HepG2 (cell line): ENCODE data around the gene RHOT2. TPM values are rescaled to one million over a fixed set of nuclear protein-coding genes. Genes with fewer than 3 reads are reported as not detected.

ENCODE experiments used
- CAMTA2 ChIP-seq: sonication (generic); formaldehyde crosslinking; IDR thresholded peaks from 2 replicates; pipeline ENCODE4 v1.4.0; 2020; ENCODE audit warnings: mild to moderate bottlenecking, missing genetic modification reagents, borderline replicate concordance
- CBX1 ChIP-seq: IDR thresholded peaks from one replicate; pipeline ENCODE4 v1.6.1; 2016; ENCODE audit warnings: antibody characterized with exemption, low read depth
- CREB1 ChIP-seq, 2 experiments: fragments of 450-650 bp in 1 of 2; IDR thresholded peaks; 2 replicates each; pipeline ENCODE4 v1.6.1; 2016 to 2017; ENCODE audit warnings: control low read depth in 1 of 2, mild to moderate bottlenecking in 1 of 2, missing compliant biosample characterization in 1 of 2, missing genetic modification characterization in 1 of 2
- EED ChIP-seq: sonication (generic); formaldehyde crosslinking; IDR thresholded peaks from 2 replicates; pipeline ENCODE4 v1.5.0; 2020; ENCODE audit warnings: mild to moderate bottlenecking, missing genetic modification reagents
- HOXA9 ChIP-seq: sonication (generic); formaldehyde crosslinking; IDR thresholded peaks from 2 replicates; pipeline ENCODE4 v1.8.1; 2022; ENCODE audit warnings: missing genetic modification reagents, mild to moderate bottlenecking, moderate library complexity, borderline replicate concordance
- KAT7 ChIP-seq: IDR thresholded peaks from 2 replicates; pipeline ENCODE4 v1.6.1; 2018; ENCODE audit warnings: borderline replicate concordance, missing compliant biosample characterization
- KLF6 ChIP-seq: IDR thresholded peaks from 2 replicates; pipeline ENCODE4 v1.8.0; 2016; ENCODE audit warnings: missing biosample characterization, missing genetic modification reagents
- LCORL ChIP-seq, 2 experiments: fragments of 450-650 bp in 1 of 2; sonication (generic) in 1 of 2; formaldehyde crosslinking in 1 of 2; IDR thresholded peaks; 2 replicates each; pipeline versions ENCODE4 v1.5.0 to v1.6.1; 2017 to 2020; ENCODE audit warnings: antibody characterized with exemption in 1 of 2, missing genetic modification reagents in 1 of 2
- MED8 ChIP-seq: sonication (generic); formaldehyde crosslinking; IDR thresholded peaks from 2 replicates; pipeline ENCODE4 v1.8.1; 2023; ENCODE audit warnings: mild to moderate bottlenecking, missing genetic modification reagents; ENCODE audit not compliant: insufficient replicate concordance
- NAIF1 ChIP-seq: sonication (generic); formaldehyde crosslinking; IDR thresholded peaks from 2 replicates; pipeline ENCODE4 v1.5.0; 2020; ENCODE audit warnings: mild to moderate bottlenecking, missing genetic modification reagents, borderline replicate concordance
- PAWR ChIP-seq: sonication (generic); formaldehyde crosslinking; IDR thresholded peaks from 2 replicates; pipeline ENCODE4 v1.4.0; 2020; ENCODE audit warnings: missing genetic modification reagents, mild to moderate bottlenecking, borderline replicate concordance
- PHF20 ChIP-seq: sonication (generic); formaldehyde crosslinking; IDR thresholded peaks from 2 replicates; pipeline ENCODE4 v1.5.0; 2020; ENCODE audit warnings: mild to moderate bottlenecking, missing genetic modification reagents
- ZFP37 ChIP-seq: sonication (generic); formaldehyde crosslinking; IDR thresholded peaks from 2 replicates; pipeline ENCODE4 v1.4.0; 2020; ENCODE audit warnings: missing genetic modification reagents, borderline replicate concordance
- ZNF180 ChIP-seq: sonication (generic); formaldehyde crosslinking; IDR thresholded peaks from 2 replicates; pipeline ENCODE4 v1.4.0; 2020; ENCODE audit warnings: low read depth, missing genetic modification reagents, borderline replicate concordance
- ZNF326 ChIP-seq: sonication (generic); formaldehyde crosslinking; IDR thresholded peaks from 2 replicates; pipeline ENCODE4 v1.4.0; 2020; ENCODE audit warnings: missing genetic modification reagents, borderline replicate concordance
- ZNF543 ChIP-seq: sonication (generic); formaldehyde crosslinking; IDR thresholded peaks from 2 replicates; pipeline ENCODE4 v1.4.0; 2020; ENCODE audit warnings: mild to moderate bottlenecking, missing genetic modification reagents
- ZNF562 ChIP-seq: sonication (generic); formaldehyde crosslinking; IDR thresholded peaks from 2 replicates; pipeline ENCODE4 v1.8.0; 2022; ENCODE audit warnings: missing genetic modification reagents, borderline replicate concordance
- ZNF619 ChIP-seq: sonication (generic); formaldehyde crosslinking; IDR thresholded peaks from 2 replicates; pipeline ENCODE4 v1.4.0; 2020; ENCODE audit warnings: mild to moderate bottlenecking, missing genetic modification reagents
- polyA plus RNA-seq, 8 experiments: library from polyadenylated mRNA; depleted of rRNA in 3 of 8; stranded (reverse) in 7 of 8; unstranded in 1 of 8; fragments of >200 nt; fragmentation: Illumina TruSeq in 4 of 8; extraction: Trizol in 4 of 8; gene quantifications; 2 replicates each; pipeline versions ENCODE4 v1.2.1 to v1.2.3, GENCODE V29; 2011 to 2016; ENCODE audit warnings: low read depth in 4 of 8, missing spikeins in 1 of 8, mixed read lengths in 1 of 8; ENCODE audit not compliant: insufficient read depth in 1 of 8
- total RNA-seq, 5 experiments: library from RNA; depleted of rRNA; stranded (reverse); fragments of >200 nt; fragmentation: Illumina TruSeq; extraction: Trizol; gene quantifications; 2 replicates each; pipeline ENCODE4 v1.2.3, GENCODE V29; 2016; ENCODE audit warnings: low read depth in 1 of 5
- TF ChIP-seq, protein P1 (sequence below): sonication (generic); formaldehyde crosslinking; IDR thresholded peaks from 2 replicates; pipeline ENCODE4 v1.8.1; 2023; ENCODE audit warnings: missing genetic modification reagents, inconsistent platforms, borderline replicate concordance
- TF ChIP-seq, protein P2 (sequence below): sonication (generic); formaldehyde crosslinking; conservative IDR thresholded peaks from 2 replicates; pipeline ENCODE4 v1.8.0; 2022; ENCODE audit warnings: mild to moderate bottlenecking, moderate library complexity, missing genetic modification reagents
- TF ChIP-seq, protein P3 (sequence below): sonication (generic); formaldehyde crosslinking; IDR thresholded peaks from 2 replicates; pipeline ENCODE4 v1.5.0; 2020; ENCODE audit warnings: missing genetic modification reagents
- TF ChIP-seq, protein P4 (sequence below): sonication (generic); formaldehyde crosslinking; IDR thresholded peaks from 2 replicates; pipeline ENCODE4 v1.5.1; 2020; ENCODE audit warnings: missing genetic modification reagents, mild to moderate bottlenecking, borderline replicate concordance

The RHOT2 gene
- total and polyA plus RNA-seq, 2 of the 13 experiments (the other 11 are each of a cell fraction or from before 2014, with no cell fraction given): 63.6 to 76.9 TPM

DNA sequence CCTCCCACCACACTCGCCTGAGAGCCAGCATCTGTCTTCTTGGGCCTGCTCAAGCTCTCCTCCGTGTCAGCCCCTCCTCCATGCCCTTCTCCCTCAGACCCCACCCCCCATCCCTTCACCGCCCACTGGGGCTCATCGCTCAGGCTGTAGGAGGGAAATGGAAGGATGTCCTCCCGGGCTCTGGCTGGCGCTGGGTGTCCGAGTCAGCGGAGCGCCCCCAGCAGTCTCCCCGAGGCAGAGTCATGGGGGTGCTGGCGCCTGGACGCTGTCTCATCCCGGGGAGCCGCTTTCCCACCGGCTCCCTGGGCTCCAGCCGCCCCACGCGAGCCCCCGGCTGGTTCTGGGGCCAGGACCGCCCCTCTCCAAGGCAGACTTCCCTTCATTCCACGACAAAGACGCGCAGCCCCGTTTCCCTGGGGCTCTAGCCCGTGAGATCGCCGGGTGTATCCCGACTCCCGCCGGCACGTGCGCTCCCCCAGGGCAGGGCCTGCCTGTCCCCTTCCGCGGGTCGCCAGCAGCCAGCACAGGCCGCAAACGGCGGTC is 52.6 kb downstream of the RHOT2 start (continued):
- TF ChIP-seq KLF6 (CRISPR knock-in tag): no peak
- TF ChIP-seq NAIF1 (CRISPR knock-in tag): no peak
- no peak for TF ChIP-seq EED (CRISPR knock-in tag)
- TF ChIP-seq ZNF619 (CRISPR knock-in tag): no peak
- TF ChIP-seq, protein P1, sequence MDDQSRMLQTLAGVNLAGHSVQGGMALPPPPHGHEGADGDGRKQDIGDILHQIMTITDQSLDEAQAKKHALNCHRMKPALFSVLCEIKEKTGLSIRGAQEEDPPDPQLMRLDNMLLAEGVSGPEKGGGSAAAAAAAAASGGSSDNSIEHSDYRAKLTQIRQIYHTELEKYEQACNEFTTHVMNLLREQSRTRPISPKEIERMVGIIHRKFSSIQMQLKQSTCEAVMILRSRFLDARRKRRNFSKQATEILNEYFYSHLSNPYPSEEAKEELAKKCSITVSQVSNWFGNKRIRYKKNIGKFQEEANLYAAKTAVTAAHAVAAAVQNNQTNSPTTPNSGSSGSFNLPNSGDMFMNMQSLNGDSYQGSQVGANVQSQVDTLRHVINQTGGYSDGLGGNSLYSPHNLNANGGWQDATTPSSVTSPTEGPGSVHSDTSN: no peak
- TF ChIP-seq ZFP37 (CRISPR knock-in tag): no peak
- TF ChIP-seq ZNF326 (CRISPR knock-in tag): no peak
- TF ChIP-seq HOXA9 (CRISPR knock-in tag): peak; percentile 13; the same call in 1 of the 2 replicates
- TF ChIP-seq ZNF543 (CRISPR knock-in tag): no peak
- peak; percentile 82 for TF ChIP-seq MED8 (CRISPR knock-in tag)
- no peak for TF ChIP-seq ZNF562 (CRISPR knock-in tag)
- TF ChIP-seq CAMTA2 (CRISPR knock-in tag): no peak; the same call in 1 of the 2 replicates
- TF ChIP-seq, protein P2, sequence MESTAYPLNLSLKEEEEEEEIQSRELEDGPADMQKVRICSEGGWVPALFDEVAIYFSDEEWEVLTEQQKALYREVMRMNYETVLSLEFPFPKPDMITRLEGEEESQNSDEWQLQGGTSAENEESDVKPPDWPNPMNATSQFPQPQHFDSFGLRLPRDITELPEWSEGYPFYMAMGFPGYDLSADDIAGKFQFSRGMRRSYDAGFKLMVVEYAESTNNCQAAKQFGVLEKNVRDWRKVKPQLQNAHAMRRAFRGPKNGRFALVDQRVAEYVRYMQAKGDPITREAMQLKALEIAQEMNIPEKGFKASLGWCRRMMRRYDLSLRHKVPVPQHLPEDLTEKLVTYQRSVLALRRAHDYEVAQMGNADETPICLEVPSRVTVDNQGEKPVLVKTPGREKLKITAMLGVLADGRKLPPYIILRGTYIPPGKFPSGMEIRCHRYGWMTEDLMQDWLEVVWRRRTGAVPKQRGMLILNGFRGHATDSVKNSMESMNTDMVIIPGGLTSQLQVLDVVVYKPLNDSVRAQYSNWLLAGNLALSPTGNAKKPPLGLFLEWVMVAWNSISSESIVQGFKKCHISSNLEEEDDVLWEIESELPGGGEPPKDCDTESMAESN (CRISPR knock-in tag): no peak
- TF ChIP-seq CBX1: no peak
- no peak for TF ChIP-seq ZNF180 (CRISPR knock-in tag)
- TF ChIP-seq, protein P3, sequence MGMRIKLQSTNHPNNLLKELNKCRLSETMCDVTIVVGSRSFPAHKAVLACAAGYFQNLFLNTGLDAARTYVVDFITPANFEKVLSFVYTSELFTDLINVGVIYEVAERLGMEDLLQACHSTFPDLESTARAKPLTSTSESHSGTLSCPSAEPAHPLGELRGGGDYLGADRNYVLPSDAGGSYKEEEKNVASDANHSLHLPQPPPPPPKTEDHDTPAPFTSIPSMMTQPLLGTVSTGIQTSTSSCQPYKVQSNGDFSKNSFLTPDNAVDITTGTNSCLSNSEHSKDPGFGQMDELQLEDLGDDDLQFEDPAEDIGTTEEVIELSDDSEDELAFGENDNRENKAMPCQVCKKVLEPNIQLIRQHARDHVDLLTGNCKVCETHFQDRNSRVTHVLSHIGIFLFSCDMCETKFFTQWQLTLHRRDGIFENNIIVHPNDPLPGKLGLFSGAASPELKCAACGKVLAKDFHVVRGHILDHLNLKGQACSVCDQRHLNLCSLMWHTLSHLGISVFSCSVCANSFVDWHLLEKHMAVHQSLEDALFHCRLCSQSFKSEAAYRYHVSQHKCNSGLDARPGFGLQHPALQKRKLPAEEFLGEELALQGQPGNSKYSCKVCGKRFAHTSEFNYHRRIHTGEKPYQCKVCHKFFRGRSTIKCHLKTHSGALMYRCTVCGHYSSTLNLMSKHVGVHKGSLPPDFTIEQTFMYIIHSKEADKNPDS (CRISPR knock-in tag): peak; percentile 50; the same call in 1 of the 2 replicates
- TF ChIP-seq PAWR: no peak
- TF ChIP-seq, protein P4, sequence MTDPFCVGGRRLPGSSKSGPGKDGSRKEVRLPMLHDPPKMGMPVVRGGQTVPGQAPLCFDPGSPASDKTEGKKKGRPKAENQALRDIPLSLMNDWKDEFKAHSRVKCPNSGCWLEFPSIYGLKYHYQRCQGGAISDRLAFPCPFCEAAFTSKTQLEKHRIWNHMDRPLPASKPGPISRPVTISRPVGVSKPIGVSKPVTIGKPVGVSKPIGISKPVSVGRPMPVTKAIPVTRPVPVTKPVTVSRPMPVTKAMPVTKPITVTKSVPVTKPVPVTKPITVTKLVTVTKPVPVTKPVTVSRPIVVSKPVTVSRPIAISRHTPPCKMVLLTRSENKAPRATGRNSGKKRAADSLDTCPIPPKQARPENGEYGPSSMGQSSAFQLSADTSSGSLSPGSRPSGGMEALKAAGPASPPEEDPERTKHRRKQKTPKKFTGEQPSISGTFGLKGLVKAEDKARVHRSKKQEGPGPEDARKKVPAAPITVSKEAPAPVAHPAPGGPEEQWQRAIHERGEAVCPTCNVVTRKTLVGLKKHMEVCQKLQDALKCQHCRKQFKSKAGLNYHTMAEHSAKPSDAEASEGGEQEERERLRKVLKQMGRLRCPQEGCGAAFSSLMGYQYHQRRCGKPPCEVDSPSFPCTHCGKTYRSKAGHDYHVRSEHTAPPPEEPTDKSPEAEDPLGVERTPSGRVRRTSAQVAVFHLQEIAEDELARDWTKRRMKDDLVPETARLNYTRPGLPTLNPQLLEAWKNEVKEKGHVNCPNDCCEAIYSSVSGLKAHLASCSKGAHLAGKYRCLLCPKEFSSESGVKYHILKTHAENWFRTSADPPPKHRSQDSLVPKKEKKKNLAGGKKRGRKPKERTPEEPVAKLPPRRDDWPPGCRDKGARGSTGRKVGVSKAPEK (CRISPR knock-in tag): no peak
- TF ChIP-seq LCORL (IDR thresholded peaks at IDR 0.05): no peak
- TF ChIP-seq LCORL (CRISPR knock-in tag; IDR thresholded peaks at IDR 0.05): peak; percentile 50; the same call in 1 of the 2 replicates
- no peak; the same call in 1 of the 2 replicates for TF ChIP-seq PHF20 (CRISPR knock-in tag)
- TF ChIP-seq CREB1 (IDR thresholded peaks at IDR 0.05): no peak
- TF ChIP-seq CREB1 (CRISPR knock-in tag; IDR thresholded peaks at IDR 0.05): no peak
- TF ChIP-seq KAT7 (CRISPR knock-in tag): no peak
